Liver (tissue), 9 donors: ENCODE results near the gene ATXN1. TPM values are rescaled to one million over a fixed set of nuclear protein-coding genes. Genes with fewer than 3 reads are reported as not detected.
A peak's percentile ranks its signal among the peaks of the same experiment; 100 is the strongest.

Experiments used
- DNase-seq: peaks from one replicate; pipeline ENCODE4 v3.0.0-alpha.2; 2017; ENCODE audit warnings: low spot score
- H3K27ac ChIP-seq, 2 donors: one replicate each; pipeline ENCODE4 v1.7.0; 2013; ENCODE audit warnings: inconsistent platforms in 2 of 2, low read length in 2 of 2, control low read depth in 1 of 2, low read depth in 1 of 2, mild to moderate bottlenecking in 1 of 2
- H3K27me3 ChIP-seq, 4 donors: one replicate each; pipeline versions ENCODE4 v1.6.1 to v1.7.0; 2013; ENCODE audit warnings: low read length in 3 of 4, inconsistent platforms in 1 of 4, mild to moderate bottlenecking in 1 of 4, moderate library complexity in 1 of 4; ENCODE audit not compliant: control insufficient read depth in 4 of 4, insufficient read depth in 4 of 4
- H3K36me3 ChIP-seq, 4 donors: one replicate each; pipeline versions ENCODE4 v1.6.1 to v1.7.0; 2013; ENCODE audit warnings: low read length in 3 of 4, mild to moderate bottlenecking in 3 of 4, low read depth in 1 of 4, moderate library complexity in 1 of 4; ENCODE audit not compliant: control insufficient read depth in 4 of 4, insufficient read depth in 3 of 4
- H3K4me1 ChIP-seq, 4 donors: one replicate each; pipeline versions ENCODE4 v1.6.1 to v1.7.0; 2013; ENCODE audit warnings: low read length in 3 of 4, mild to moderate bottlenecking in 3 of 4, moderate library complexity in 1 of 4; ENCODE audit not compliant: control insufficient read depth in 4 of 4, insufficient read depth in 4 of 4
- H3K4me3 ChIP-seq, 3 donors: one replicate each; pipeline versions ENCODE4 v1.6.1 to v1.7.0; 2013; ENCODE audit warnings: low read length in 3 of 3, control low read depth in 1 of 3, low read depth in 1 of 3, mild to moderate bottlenecking in 1 of 3
- H3K9ac ChIP-seq, 2 donors: one replicate each; pipeline ENCODE4 v1.7.0; 2013; ENCODE audit warnings: low read length in 2 of 2, mild to moderate bottlenecking in 2 of 2, moderate library complexity in 2 of 2, control low read depth in 1 of 2, low read depth in 1 of 2
- H3K9me3 ChIP-seq, 4 donors: one replicate each; pipeline versions ENCODE4 v1.6.1 to v1.7.0; 2013; ENCODE audit warnings: low read length in 3 of 4; ENCODE audit not compliant: control insufficient read depth in 4 of 4
- ATF3 ChIP-seq: IDR thresholded peaks from 2 replicates; pipeline ENCODE4 v1.6.1; 2016; ENCODE audit warnings: antibody characterized with exemption
- EGR1 ChIP-seq, 2 donors: IDR thresholded peaks; 2 replicates each; pipeline ENCODE4 v1.6.1; 2016 to 2018; ENCODE audit warnings: antibody characterized with exemption in 2 of 2, low read depth in 2 of 2
- FOXA1 ChIP-seq: IDR thresholded peaks from 2 replicates; pipeline ENCODE4 v1.6.1; 2016; ENCODE audit warnings: antibody characterized with exemption
- FOXA2 ChIP-seq: IDR thresholded peaks from 2 replicates; pipeline ENCODE4 v1.6.1; 2016; ENCODE audit warnings: antibody characterized with exemption
- GABPA ChIP-seq, 2 donors: IDR thresholded peaks in 1 of 2; conservative IDR thresholded peaks in 1 of 2; 2 replicates each; pipeline ENCODE4 v1.6.1; 2016; ENCODE audit warnings: antibody characterized with exemption in 2 of 2, mild to moderate bottlenecking in 1 of 2, moderate library complexity in 1 of 2
- HNF4A ChIP-seq, 2 donors: conservative IDR thresholded peaks; 2 replicates each; pipeline ENCODE4 v1.6.1; 2016; ENCODE audit warnings: antibody characterized with exemption in 2 of 2, mild to moderate bottlenecking in 2 of 2
- HNF4G ChIP-seq: IDR thresholded peaks from 2 replicates; pipeline ENCODE4 v1.6.1; 2016; ENCODE audit warnings: antibody characterized with exemption
- JUND ChIP-seq, 2 donors: IDR thresholded peaks; 2 replicates each; pipeline ENCODE4 v1.6.1; 2016; ENCODE audit warnings: antibody characterized with exemption in 2 of 2
- NR2F2 ChIP-seq: IDR thresholded peaks from 2 replicates; pipeline ENCODE4 v1.6.1; 2016; ENCODE audit warnings: antibody characterized with exemption
- RAD21 ChIP-seq, 2 donors: IDR thresholded peaks; 2 replicates each; pipeline ENCODE4 v1.6.1; 2016; ENCODE audit warnings: antibody characterized with exemption in 2 of 2, mild to moderate bottlenecking in 2 of 2
- REST ChIP-seq: IDR thresholded peaks from 2 replicates; pipeline ENCODE4 v1.6.1; 2016; ENCODE audit warnings: antibody characterized with exemption, mild to moderate bottlenecking
- RXRA ChIP-seq, 2 donors: IDR thresholded peaks; 2 replicates each; pipeline ENCODE4 v1.6.1; 2017 to 2018; ENCODE audit warnings: antibody characterized with exemption in 2 of 2, mild to moderate bottlenecking in 1 of 2
- SP1 ChIP-seq: IDR thresholded peaks from 2 replicates; pipeline ENCODE4 v1.6.1; 2018; ENCODE audit warnings: antibody characterized with exemption, mild to moderate bottlenecking
- TAF1 ChIP-seq: conservative IDR thresholded peaks from 2 replicates; pipeline ENCODE4 v1.6.1; 2016; ENCODE audit warnings: antibody characterized with exemption, mild to moderate bottlenecking
- YY1 ChIP-seq: IDR thresholded peaks from 2 replicates; pipeline ENCODE4 v1.6.1; 2016; ENCODE audit warnings: antibody characterized with exemption, mild to moderate bottlenecking
- ZBTB33 ChIP-seq: IDR thresholded peaks from 2 replicates; pipeline ENCODE4 v1.6.1; 2016; ENCODE audit warnings: antibody characterized with exemption
- WGBS: extraction: QIAGEN DNeasy Blood & Tissue Kit; methylation state at CpG from one replicate; pipeline ENCODE4 v1.1.7; 2013; 5-methylcytosine and 5-hydroxymethylcytosine counted together
- polyA plus RNA-seq, 2 donors: library from polyadenylated mRNA; stranded (reverse) in 1 of 2; unstranded in 1 of 2; fragments of 200-250 nt in 1 of 2; fragments of >200 nt in 1 of 2; fragmentation: Nextera tagmentation in 1 of 2; extraction: Ambion mirVana in 1 of 2; gene quantifications; one replicate each; pipeline versions ENCODE4 v1.2.1 to v1.2.3, GENCODE V29; 2013 to 2015
- total RNA-seq, 2 donors: library from RNA; depleted of rRNA; stranded (reverse); fragments of >200 nt; gene quantifications; one replicate each; pipeline ENCODE4 v1.2.3, GENCODE V29; 2014
- TF ChIP-seq, protein P1 (sequence below): fragments of 150-350 bp; IDR thresholded peaks from 2 replicates; pipeline ENCODE4 v1.5.1; 2017; ENCODE audit warnings: improper control_type of control experiment, low read depth, low read length; ENCODE audit not compliant: missing input control
- TF ChIP-seq, protein P2 (sequence below): IDR thresholded peaks from 2 replicates; pipeline ENCODE4 v1.6.1; 2016; ENCODE audit warnings: antibody characterized with exemption
- donor health status: healthy.
- donor health status: healthy.
- donor health status: healthy.
- donor health status: healthy.
- donor health status: healthy.

Gene ATXN1
- total and polyA plus RNA-seq, 4 donors: 4.3 to 29.7 (median 8.2) TPM

DNA sequence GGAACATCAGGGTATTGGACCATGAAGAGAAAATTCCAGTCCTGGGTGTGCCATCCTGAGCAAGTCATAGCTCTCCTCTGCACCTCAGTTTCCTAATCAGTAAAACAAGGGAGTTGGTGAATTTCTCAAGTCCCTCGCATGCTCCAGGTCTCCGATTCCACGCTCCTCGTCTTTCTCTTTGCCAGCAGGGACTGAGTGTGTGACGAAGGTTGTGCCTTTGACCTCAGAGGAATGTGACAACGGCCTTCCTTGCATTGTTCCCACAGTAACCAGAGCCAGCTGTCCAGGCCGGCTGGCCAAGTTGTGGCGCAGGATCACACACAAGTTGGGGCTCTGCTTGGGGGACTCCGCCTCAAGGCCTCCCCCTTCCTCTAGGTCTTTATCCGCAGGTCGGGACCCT lies 217.3 kb downstream of the ATXN1 start:
- Histone ChIP-seq H3K4me3 (no peak overlapping the region), H3K27me3 (no peaks in the 10 kb centered on the region), H3K9me3 (no peaks in the 10 kb centered on the region), H3K27ac (no peak overlapping the region), H3K4me1 (no peaks in the 10 kb centered on the region), H3K9ac (no peak overlapping the region), H3K36me3 (no peaks in the 10 kb centered on the region)
- no peak for DNase-seq
- 79% methylated on average over 11 of the region's 11 CpGs for WGBS
- TF ChIP-seq NR2F2: peak; percentile 71
- TF ChIP-seq ATF3: no peak
- no peak for TF ChIP-seq HNF4A (conservative IDR thresholded peaks at IDR 0.05)

DNA sequence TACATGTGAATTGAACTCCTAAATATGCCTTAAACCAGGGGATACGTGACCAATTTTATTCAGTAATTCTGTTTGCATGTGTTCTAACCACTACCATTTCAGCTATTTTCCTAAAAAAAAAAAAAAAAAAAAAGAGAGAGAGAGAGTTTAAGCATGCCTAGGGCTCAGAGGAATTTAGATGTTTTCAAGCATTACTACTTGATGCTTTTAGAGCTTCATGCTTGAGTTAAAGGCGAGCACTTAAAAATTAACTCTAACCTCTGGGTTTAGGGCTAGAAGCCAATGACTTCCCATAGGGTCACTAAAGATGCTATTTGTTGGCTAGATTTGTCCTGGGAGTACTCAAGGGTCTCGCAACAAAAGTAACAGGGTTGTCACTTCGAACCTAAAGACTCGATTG lies 217.7 kb downstream of the ATXN1 start:
- H3K27me3 ChIP-seq: no peaks in the 10 kb centered on the region
- no peak overlapping the region for H3K9ac ChIP-seq
- no peak overlapping the region for H3K4me3 ChIP-seq
- H3K4me1 ChIP-seq: no peaks in the 10 kb centered on the region
- no peaks in the 10 kb centered on the region for H3K9me3 ChIP-seq
- H3K27ac ChIP-seq: no peak overlapping the region
- H3K36me3 ChIP-seq: no peaks in the 10 kb centered on the region
- 92% methylated on average over 5 of the region's 5 CpGs for WGBS
- DNase-seq: no peak
- TF ChIP-seq FOXA1 (no peak), GABPA (IDR thresholded peaks at IDR 0.05 in 1 of 2, conservative IDR thresholded peaks at IDR 0.05 in 1 of 2) (no peak), HNF4G (no peak)

- Histone ChIP-seq H3K4me1 (no peaks in the 10 kb centered on the region), H3K4me3 (no peak overlapping the region), H3K27ac (no peak overlapping the region), H3K9ac (no peak overlapping the region), H3K36me3 (no peaks in the 10 kb centered on the region), H3K9me3 (no peaks in the 10 kb centered on the region), H3K27me3 (no peaks in the 10 kb centered on the region)
- TF ChIP-seq REST: no peak
- TF ChIP-seq, protein P1, sequence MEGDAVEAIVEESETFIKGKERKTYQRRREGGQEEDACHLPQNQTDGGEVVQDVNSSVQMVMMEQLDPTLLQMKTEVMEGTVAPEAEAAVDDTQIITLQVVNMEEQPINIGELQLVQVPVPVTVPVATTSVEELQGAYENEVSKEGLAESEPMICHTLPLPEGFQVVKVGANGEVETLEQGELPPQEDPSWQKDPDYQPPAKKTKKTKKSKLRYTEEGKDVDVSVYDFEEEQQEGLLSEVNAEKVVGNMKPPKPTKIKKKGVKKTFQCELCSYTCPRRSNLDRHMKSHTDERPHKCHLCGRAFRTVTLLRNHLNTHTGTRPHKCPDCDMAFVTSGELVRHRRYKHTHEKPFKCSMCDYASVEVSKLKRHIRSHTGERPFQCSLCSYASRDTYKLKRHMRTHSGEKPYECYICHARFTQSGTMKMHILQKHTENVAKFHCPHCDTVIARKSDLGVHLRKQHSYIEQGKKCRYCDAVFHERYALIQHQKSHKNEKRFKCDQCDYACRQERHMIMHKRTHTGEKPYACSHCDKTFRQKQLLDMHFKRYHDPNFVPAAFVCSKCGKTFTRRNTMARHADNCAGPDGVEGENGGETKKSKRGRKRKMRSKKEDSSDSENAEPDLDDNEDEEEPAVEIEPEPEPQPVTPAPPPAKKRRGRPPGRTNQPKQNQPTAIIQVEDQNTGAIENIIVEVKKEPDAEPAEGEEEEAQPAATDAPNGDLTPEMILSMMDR: no peak
- no peak for TF ChIP-seq SP1
- TF ChIP-seq, protein P2, sequence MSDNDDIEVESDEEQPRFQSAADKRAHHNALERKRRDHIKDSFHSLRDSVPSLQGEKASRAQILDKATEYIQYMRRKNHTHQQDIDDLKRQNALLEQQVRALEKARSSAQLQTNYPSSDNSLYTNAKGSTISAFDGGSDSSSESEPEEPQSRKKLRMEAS: no peak
- no peak for TF ChIP-seq ATF3
- no peak for TF ChIP-seq ZBTB33
- TF ChIP-seq JUND (IDR thresholded peaks at IDR 0.05): no peak
- TF ChIP-seq FOXA1: no peak
- TF ChIP-seq HNF4A (conservative IDR thresholded peaks at IDR 0.05): no peak
- TF ChIP-seq RXRA (IDR thresholded peaks at IDR 0.05): no peak
- no peak for TF ChIP-seq TAF1
- no peak for TF ChIP-seq YY1
- no peak for TF ChIP-seq RAD21 (IDR thresholded peaks at IDR 0.05)
- TF ChIP-seq HNF4G: no peak
- no peak for TF ChIP-seq EGR1 (IDR thresholded peaks at IDR 0.05; ENCODE audit: low read depth in 2 of 2)
- no peak for TF ChIP-seq NR2F2
- no peak for TF ChIP-seq FOXA2
- WGBS: 93% methylated on average over 7 of the region's 7 CpGs
- no peak for DNase-seq
Measured at GRCh38 chr6:16542070-16542469, 219.2 kb downstream of the ATXN1 start.
